GM19438 (cell line): Measurements from ENCODE around the gene PDE4D.

ENCODE experiments used
- ATAC-seq: cut with Tn5 transposase; IDR thresholded peaks from one replicate; pipeline ENCODE4 v1.9.1; 2021; ENCODE audit warnings: low read depth; ENCODE audit not compliant: unreplicated experiment

The PDE4D gene

GRCh38 chr5:59533730-59534108 lies 359.8 kb downstream of the PDE4D start:
- ATAC-seq, result no peak

GRCh38 chr5:59532979-59533729 lies 360.4 kb downstream of the PDE4D start:
- ATAC-seq, result no peak

- no peak for ATAC-seq
These were observed 364.3 kb downstream of the PDE4D start for GRCh38 chr5:59529239-59529638.

GRCh38 chr5:59528202-59528862 lies 365.2 kb downstream of the PDE4D start:
- no peak for ATAC-seq

GRCh38 chr5:59525957-59526356 lies 367.6 kb downstream of the PDE4D start:
- no peak for ATAC-seq

- no peak for ATAC-seq
These were observed 368.2 kb downstream of the PDE4D start for GRCh38 chr5:59525311-59525710.

- no peak for ATAC-seq
These were observed 371.2 kb downstream of the PDE4D start for GRCh38 chr5:59522201-59522831.

GRCh38 chr5:59521476-59521875 lies 372.1 kb downstream of the PDE4D start:
- ATAC-seq, result no peak

- no peak for ATAC-seq
These were observed 374.2 kb downstream of the PDE4D start for GRCh38 chr5:59519338-59519737.

- ATAC-seq, result no peak
These were observed 375.5 kb downstream of the PDE4D start for GRCh38 chr5:59517926-59518585.

- ATAC-seq, result no peak
These were observed 377.4 kb downstream of the PDE4D start for GRCh38 chr5:59516161-59516560.

GRCh38 chr5:59506285-59506877 lies 387.1 kb downstream of the PDE4D start:
- ATAC-seq, result no peak

GRCh38 chr5:59504043-59504442 lies 389.5 kb downstream of the PDE4D start:
- no peak for ATAC-seq

GRCh38 chr5:59503220-59503619 lies 390.3 kb downstream of the PDE4D start:
- ATAC-seq, result no peak

GRCh38 chr5:59501316-59501715 lies 392.2 kb downstream of the PDE4D start:
- ATAC-seq, result no peak

- ATAC-seq, result no peak
These were observed 393.5 kb downstream of the PDE4D start for GRCh38 chr5:59500014-59500413.

- no peak for ATAC-seq
These were observed 396.3 kb downstream of the PDE4D start for GRCh38 chr5:59497207-59497606.

GRCh38 chr5:59496524-59497134 lies 396.9 kb downstream of the PDE4D start:
- no peak for ATAC-seq

GRCh38 chr5:59491945-59492344 lies 401.6 kb downstream of the PDE4D start:
- ATAC-seq, result no peak

- ATAC-seq, result no peak
These were observed 404.0 kb downstream of the PDE4D start for GRCh38 chr5:59489551-59489950.
